CD4-positive, CD25-positive, alpha-beta regulatory T cell (primary cell): ENCODE measurements around the gene NTRK3. TPM values are rescaled to one million over a fixed set of nuclear protein-coding genes. Genes with fewer than 3 reads are reported as not detected.

Source experiments
- ATAC-seq, 2 donors: fragments of 150-1000 bp; cut with Tn5 transposase; one replicate each; pipeline ENCODE4 v1.10.0; 2021; ENCODE audit warnings: low read depth in 2 of 2, moderate number of reproducible peaks in 2 of 2, moderate library complexity in 1 of 2
- DNase-seq, 3 donors: peaks; one replicate each; pipeline versions ENCODE4 v3.0.0 to v3.0.0-alpha.2; 2012 to 2022; ENCODE audit warnings: mixed read lengths in 1 of 3
- H3K27ac ChIP-seq: one replicate; pipeline ENCODE4 v1.7.0; 2013; ENCODE audit warnings: mild to moderate bottlenecking, low read length; ENCODE audit not compliant: insufficient read depth, poor library complexity, severe bottlenecking
- H3K27me3 ChIP-seq: one replicate; pipeline ENCODE4 v1.7.0; 2013; ENCODE audit warnings: low read length; ENCODE audit not compliant: control insufficient read depth, insufficient read depth
- H3K36me3 ChIP-seq: one replicate; pipeline ENCODE4 v1.7.0; 2013; ENCODE audit warnings: mild to moderate bottlenecking, low read length, moderate library complexity; ENCODE audit not compliant: control insufficient read depth, insufficient read depth
- H3K4me1 ChIP-seq: 2 replicates; pipeline ENCODE4 v1.7.0; 2013; ENCODE audit warnings: mild to moderate bottlenecking, low read length; ENCODE audit not compliant: insufficient read depth, control insufficient read depth, poor library complexity, severe bottlenecking
- H3K4me3 ChIP-seq: one replicate; pipeline ENCODE4 v1.7.0; 2013; ENCODE audit warnings: low read depth, mild to moderate bottlenecking, low read length, moderate library complexity
- H3K9me3 ChIP-seq, 2 experiments: 1 replicate in 1 of 2; 2 replicates in 1 of 2; pipeline ENCODE4 v1.7.0; 2013; ENCODE audit warnings: low read length in 2 of 2, mild to moderate bottlenecking in 1 of 2, moderate library complexity in 1 of 2; ENCODE audit not compliant: control insufficient read depth in 2 of 2
- H3K27ac Mint-ChIP-seq, 3 donors: one replicate each; pipeline ENCODE4 v1.8.0; 2020 to 2022; ENCODE audit warnings: mild to moderate bottlenecking in 3 of 3, mixed read lengths in 3 of 3, moderate library complexity in 2 of 3
- H3K27me3 Mint-ChIP-seq: one replicate; pipeline ENCODE4 v1.8.0; 2022; ENCODE audit warnings: mild to moderate bottlenecking, mixed read lengths
- H3K36me3 Mint-ChIP-seq: one replicate; pipeline ENCODE4 v1.8.0; 2020; ENCODE audit warnings: mixed read lengths
- H3K4me1 Mint-ChIP-seq, 4 donors: one replicate each; pipeline ENCODE4 v1.8.0; 2020 to 2022; ENCODE audit warnings: mixed read lengths in 4 of 4, mild to moderate bottlenecking in 1 of 4
- H3K4me3 Mint-ChIP-seq, 4 donors: one replicate each; pipeline ENCODE4 v1.8.0; 2020 to 2022; ENCODE audit warnings: mild to moderate bottlenecking in 4 of 4, mixed read lengths in 4 of 4, moderate library complexity in 3 of 4
- H3K9me3 Mint-ChIP-seq, 7 donors: one replicate each; pipeline ENCODE4 v1.8.0; 2020 to 2022; ENCODE audit warnings: mixed read lengths in 7 of 7, mild to moderate bottlenecking in 3 of 7, moderate library complexity in 2 of 7
- polyA plus RNA-seq, 4 donors: library from polyadenylated mRNA; unstranded; fragments of 300-500 nt; fragmentation: Illumina TruSeq; gene quantifications; one replicate each; pipeline ENCODE4 v1.2.3, GENCODE V29; 2021
- total RNA-seq: library from RNA; stranded (reverse); gene quantifications from one replicate; pipeline ENCODE4 v1.2.3, GENCODE V29; 2022

Gene NTRK3
- total and polyA plus RNA-seq, 5 donors from 2014 or later: not detected

DNA sequence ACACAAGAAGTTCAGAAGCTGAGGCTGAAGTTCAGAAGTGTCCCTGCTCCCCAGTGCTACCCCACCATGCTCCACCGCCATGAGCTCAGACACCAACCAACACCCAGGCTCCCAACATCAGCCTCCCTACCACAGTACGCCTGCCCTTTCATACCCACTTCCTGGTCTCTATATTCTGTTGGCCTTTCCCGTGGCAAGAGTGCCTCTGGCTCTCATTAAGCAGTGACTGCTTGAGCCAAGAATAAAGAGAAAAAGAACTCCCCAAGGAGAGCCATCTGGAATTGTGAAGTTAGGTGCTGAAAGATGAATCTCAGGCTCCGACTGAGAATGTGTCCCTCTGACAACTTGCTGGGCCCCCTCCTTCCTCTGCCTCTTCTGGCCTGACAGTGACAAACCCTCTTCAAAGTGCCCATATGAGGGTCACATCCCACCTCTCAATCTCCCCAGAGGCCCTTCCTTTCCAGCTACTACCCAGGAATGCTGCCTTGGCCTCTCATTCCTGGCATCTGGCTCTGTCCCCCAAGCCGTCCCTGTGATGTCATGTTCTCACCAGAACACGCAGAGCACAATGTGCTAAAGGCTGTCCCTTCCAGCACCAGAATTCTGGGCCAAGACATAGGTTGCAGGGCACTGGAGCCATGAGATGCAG, 306.8 kb downstream of the NTRK3 start:
- no peaks in the 10 kb centered on the region for H3K36me3 Mint-ChIP-seq

DNA sequence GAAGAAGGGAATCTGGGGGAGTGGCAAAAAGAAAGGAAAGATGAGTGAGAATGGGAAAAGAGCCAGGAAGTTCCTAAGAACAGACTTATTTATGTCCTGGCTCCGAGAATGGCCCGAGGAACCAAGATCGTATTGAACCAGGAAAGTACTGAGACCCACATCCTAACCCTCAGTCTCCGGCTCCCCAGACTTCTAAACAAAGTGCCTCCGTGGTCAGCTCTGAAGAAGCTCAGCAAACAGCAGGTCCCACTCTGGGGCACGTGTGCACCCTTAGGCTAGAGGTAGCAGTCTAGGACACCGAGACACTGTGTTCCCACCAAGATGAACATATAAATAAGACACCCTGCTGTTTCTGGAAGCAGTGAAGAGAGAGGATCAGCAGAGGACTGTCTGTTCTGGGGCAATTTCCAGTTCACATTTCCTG, 307.4 kb downstream of the NTRK3 start:
- H3K27me3 Mint-ChIP-seq: no peaks in the 10 kb centered on the region
- H3K4me3 Mint-ChIP-seq: no peak overlapping the region
- no peak overlapping the region for H3K4me3 ChIP-seq
- no peaks in the 10 kb centered on the region for H3K36me3 Mint-ChIP-seq
- no peak overlapping the region for H3K27ac ChIP-seq
- ATAC-seq (no peak), DNase-seq (no peak)
- peaks cover 0 to 1% (median 0%) of the 10 kb centered on the region in 4 donors for H3K4me1 Mint-ChIP-seq
- no peaks in the 10 kb centered on the region for H3K4me1 ChIP-seq
- no peaks in the 10 kb centered on the region for H3K9me3 ChIP-seq
- H3K27ac Mint-ChIP-seq: no peak overlapping the region
- no peaks in the 10 kb centered on the region for H3K27me3 ChIP-seq
- no peaks in the 10 kb centered on the region for H3K36me3 ChIP-seq
- H3K9me3 Mint-ChIP-seq: peaks cover 0 to 1% (median 0%) of the 10 kb centered on the region in 7 donors

More for the DNA sequence above, 306.8 kb downstream of the NTRK3 start:
- no peaks in the 10 kb centered on the region for H3K36me3 ChIP-seq
- H3K4me1 ChIP-seq: no peaks in the 10 kb centered on the region
- H3K27me3 ChIP-seq: no peaks in the 10 kb centered on the region
- H3K27ac Mint-ChIP-seq: no peak overlapping the region
- H3K4me3 ChIP-seq: no peak overlapping the region
- ATAC-seq (no peak), DNase-seq (no peak)
- no peak overlapping the region for H3K27ac ChIP-seq
- no peak overlapping the region for H3K4me3 Mint-ChIP-seq
- no peaks in the 10 kb centered on the region for H3K27me3 Mint-ChIP-seq
- no peaks in the 10 kb centered on the region for H3K9me3 ChIP-seq
- H3K9me3 Mint-ChIP-seq: peaks cover 0 to 1% (median 0%) of the 10 kb centered on the region in 7 donors
- H3K4me1 Mint-ChIP-seq: peaks cover 0 to 1% (median 0%) of the 10 kb centered on the region in 4 donors

DNA sequence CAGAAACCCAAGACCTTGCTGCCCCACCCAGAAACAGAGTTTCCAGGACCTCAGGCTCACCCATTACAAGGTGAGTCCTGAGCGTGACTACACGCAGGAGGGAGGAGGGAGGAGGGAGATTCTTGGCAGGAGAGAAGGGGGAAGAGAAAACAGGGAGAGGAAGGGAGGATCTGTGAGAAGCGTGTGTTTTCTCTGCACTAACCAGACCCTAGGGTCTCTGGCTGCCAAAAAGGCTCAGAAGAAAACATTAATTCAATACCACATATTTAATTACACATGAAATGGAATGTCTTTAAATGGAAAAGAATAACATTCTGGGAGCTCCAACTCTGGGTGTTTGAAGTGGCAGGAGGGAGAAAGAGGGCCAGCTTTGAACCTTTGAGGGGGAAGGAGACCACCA, 309.0 kb downstream of the NTRK3 start:
- no peak overlapping the region for H3K27ac Mint-ChIP-seq
- no peaks in the 10 kb centered on the region for H3K27me3 Mint-ChIP-seq
- H3K4me1 Mint-ChIP-seq: no peaks in the 10 kb centered on the region
- DNase-seq: no peak
- H3K9me3 Mint-ChIP-seq: peaks cover 0 to 1% (median 0%) of the 10 kb centered on the region in 7 donors
- H3K4me1 ChIP-seq: no peaks in the 10 kb centered on the region
- H3K9me3 ChIP-seq: no peaks in the 10 kb centered on the region
- no peak for ATAC-seq
- H3K4me3 ChIP-seq: no peak overlapping the region
- no peak overlapping the region for H3K27ac ChIP-seq
- H3K36me3 Mint-ChIP-seq: no peaks in the 10 kb centered on the region
- H3K36me3 ChIP-seq: no peaks in the 10 kb centered on the region
- no peaks in the 10 kb centered on the region for H3K27me3 ChIP-seq
- H3K4me3 Mint-ChIP-seq: no peak overlapping the region

DNA sequence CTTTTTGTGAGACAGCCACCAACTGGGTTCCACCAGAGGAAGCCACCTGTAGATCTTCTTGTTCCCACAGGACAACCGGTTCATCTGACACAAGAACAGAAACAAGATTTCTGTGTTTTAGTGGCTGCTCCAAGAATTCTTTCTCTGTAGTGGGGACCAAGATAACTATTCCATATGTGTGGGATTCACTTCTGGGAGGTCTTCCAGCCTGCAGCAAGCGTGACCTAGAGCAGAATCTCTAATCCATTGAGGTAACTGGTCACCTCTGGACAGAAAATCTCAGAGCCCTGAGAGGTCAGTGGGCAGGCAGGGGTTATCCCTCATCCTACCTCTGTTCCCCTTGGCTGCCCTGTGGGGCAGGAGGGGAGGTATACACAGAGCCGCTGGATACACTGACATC, 311.3 kb downstream of the NTRK3 start:
- Mint-ChIP-seq H3K4me1 (no peaks in the 10 kb centered on the region), H3K27ac (no peak overlapping the region), H3K4me3 (no peak overlapping the region), H3K27me3 (no peaks in the 10 kb centered on the region), H3K36me3 (no peaks in the 10 kb centered on the region), H3K9me3 (peaks cover 0 to 1% (median 0%) of the 10 kb centered on the region in 7 donors)
- no peaks in the 10 kb centered on the region for H3K4me1 ChIP-seq
- no peak for DNase-seq
- no peak for ATAC-seq
- H3K4me3 ChIP-seq: no peak overlapping the region
- H3K9me3 ChIP-seq: no peaks in the 10 kb centered on the region
- no peaks in the 10 kb centered on the region for H3K27me3 ChIP-seq
- H3K27ac ChIP-seq: no peak overlapping the region
- H3K36me3 ChIP-seq: no peaks in the 10 kb centered on the region

DNA sequence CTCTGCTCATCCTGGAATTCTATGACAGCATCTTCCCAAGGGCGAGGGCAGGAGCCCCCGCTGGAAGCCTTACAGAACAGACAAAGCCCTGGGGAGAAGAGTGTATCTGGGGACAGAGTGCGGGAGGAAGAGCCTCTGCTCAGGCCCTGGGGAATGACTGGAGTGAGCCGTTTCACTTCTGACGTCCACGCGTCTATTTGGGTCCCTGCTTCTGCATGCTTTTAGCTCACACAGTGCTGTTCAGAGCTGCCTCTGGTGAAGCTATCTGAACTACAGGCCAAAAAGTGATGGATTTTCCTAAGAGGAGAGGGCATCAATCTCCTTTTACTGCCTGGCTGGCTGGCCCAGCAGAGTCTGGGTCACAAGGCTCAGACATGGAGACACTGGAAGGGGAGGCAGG, 311.8 kb downstream of the NTRK3 start:
- H3K4me1 ChIP-seq: no peaks in the 10 kb centered on the region
- no peaks in the 10 kb centered on the region for H3K27me3 ChIP-seq
- no peak overlapping the region for H3K27ac Mint-ChIP-seq
- peaks cover 0 to 3% (median 0%) of the 10 kb centered on the region in 7 donors for H3K9me3 Mint-ChIP-seq
- DNase-seq (no peak), ATAC-seq (no peak)
- no peaks in the 10 kb centered on the region for H3K27me3 Mint-ChIP-seq
- no peak overlapping the region for H3K4me3 ChIP-seq
- H3K36me3 Mint-ChIP-seq: no peaks in the 10 kb centered on the region
- H3K4me1 Mint-ChIP-seq: no peaks in the 10 kb centered on the region
- no peak overlapping the region for H3K4me3 Mint-ChIP-seq
- no peaks in the 10 kb centered on the region for H3K9me3 ChIP-seq
- no peaks in the 10 kb centered on the region for H3K36me3 ChIP-seq
- H3K27ac ChIP-seq: no peak overlapping the region

DNA sequence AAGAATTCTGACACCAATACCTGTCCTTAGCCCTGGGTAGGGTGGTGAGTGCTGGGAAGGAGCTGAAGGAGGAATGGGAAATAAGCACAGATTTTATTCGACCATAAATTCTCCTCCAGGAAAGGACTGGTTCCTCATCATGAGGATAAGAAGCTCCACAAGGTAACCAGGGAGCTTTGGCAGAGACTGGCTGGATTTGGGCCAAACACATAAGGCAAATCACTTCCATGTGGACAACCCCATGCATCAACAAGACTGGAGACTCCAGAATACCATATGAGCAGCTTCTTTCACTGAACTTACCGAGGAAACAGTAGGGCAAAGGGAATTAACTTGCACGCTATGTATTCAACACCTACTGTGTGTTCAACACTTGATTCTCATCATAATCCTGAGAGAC, 312.5 kb downstream of the NTRK3 start:
- Mint-ChIP-seq H3K4me1 (no peaks in the 10 kb centered on the region), H3K27me3 (no peaks in the 10 kb centered on the region), H3K27ac (no peak overlapping the region), H3K36me3 (no peaks in the 10 kb centered on the region), H3K9me3 (peaks cover 0 to 3% (median 0%) of the 10 kb centered on the region in 7 donors), H3K4me3 (no peak overlapping the region)
- no peak overlapping the region for H3K4me3 ChIP-seq
- no peaks in the 10 kb centered on the region for H3K4me1 ChIP-seq
- H3K27ac ChIP-seq: no peak overlapping the region
- no peaks in the 10 kb centered on the region for H3K27me3 ChIP-seq
- H3K36me3 ChIP-seq: no peaks in the 10 kb centered on the region
- ATAC-seq (no peak), DNase-seq (no peak)
- no peaks in the 10 kb centered on the region for H3K9me3 ChIP-seq

DNA sequence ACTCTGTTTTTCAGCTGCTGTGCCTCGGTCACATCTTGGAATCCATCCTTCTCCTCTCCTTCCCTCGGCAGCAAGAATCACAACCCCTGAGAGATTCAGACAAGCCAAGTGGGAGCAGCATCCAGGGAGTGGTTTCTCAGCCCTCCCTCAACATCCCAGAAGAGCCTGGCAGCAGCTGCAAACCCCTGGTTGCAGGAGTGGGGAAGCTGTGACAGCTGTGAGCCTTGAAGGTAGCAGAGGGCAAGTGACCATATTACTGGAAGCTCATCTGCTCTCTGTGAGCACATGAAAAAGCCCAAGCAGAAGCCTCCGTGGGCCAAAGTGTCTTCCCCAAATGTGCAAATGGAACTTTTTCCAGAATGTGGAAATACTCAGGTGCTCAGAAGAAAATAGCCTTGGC, 312.9 kb downstream of the NTRK3 start:
- H3K27ac Mint-ChIP-seq: no peak overlapping the region
- H3K4me3 ChIP-seq: no peak overlapping the region

DNA sequence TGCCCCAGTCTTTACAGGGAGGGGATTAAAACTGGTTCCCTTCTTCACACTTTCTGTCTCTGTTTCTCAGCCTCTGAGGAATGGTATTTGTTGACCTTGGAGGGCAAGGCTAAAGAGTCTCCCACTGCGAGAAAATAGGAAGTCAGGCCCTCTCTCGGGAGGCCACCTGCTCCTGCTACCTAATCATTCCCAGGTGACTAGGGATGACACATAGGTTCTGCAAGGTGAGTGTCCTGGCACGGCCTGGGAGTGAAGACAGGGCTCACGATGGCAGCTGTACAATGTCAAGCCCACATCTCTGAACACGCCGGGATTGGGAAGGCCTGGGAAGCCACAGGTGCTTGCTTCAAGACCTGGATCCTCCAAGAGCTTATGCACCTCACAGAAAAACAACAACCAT, 314.2 kb downstream of the NTRK3 start:
- DNase-seq (no peak), ATAC-seq (no peak)
- Histone ChIP-seq H3K36me3 (no peaks in the 10 kb centered on the region), H3K4me1 (no peaks in the 10 kb centered on the region), H3K9me3 (no peaks in the 10 kb centered on the region), H3K27ac (no peak overlapping the region), H3K27me3 (no peaks in the 10 kb centered on the region), H3K4me3 (no peak overlapping the region)
- Mint-ChIP-seq H3K27me3 (no peaks in the 10 kb centered on the region), H3K36me3 (no peaks in the 10 kb centered on the region), H3K9me3 (peaks cover 0 to 2% (median 0%) of the 10 kb centered on the region in 7 donors), H3K4me3 (no peak overlapping the region), H3K4me1 (no peaks in the 10 kb centered on the region), H3K27ac (no peak overlapping the region)

More for the DNA sequence above, 312.9 kb downstream of the NTRK3 start:
- H3K27me3 Mint-ChIP-seq: no peaks in the 10 kb centered on the region
- ATAC-seq (no peak), DNase-seq (no peak)
- Histone ChIP-seq H3K27ac (no peak overlapping the region), H3K9me3 (no peaks in the 10 kb centered on the region), H3K36me3 (no peaks in the 10 kb centered on the region), H3K27me3 (no peaks in the 10 kb centered on the region), H3K4me1 (no peaks in the 10 kb centered on the region)
- H3K36me3 Mint-ChIP-seq: no peaks in the 10 kb centered on the region
- peaks cover 0 to 3% (median 0%) of the 10 kb centered on the region in 7 donors for H3K9me3 Mint-ChIP-seq
- H3K4me1 Mint-ChIP-seq: no peaks in the 10 kb centered on the region
- no peak overlapping the region for H3K4me3 Mint-ChIP-seq
